Neural crest cell (in vitro differentiated cells): ENCODE data around the gene COL9A1. TPM values are rescaled to one million over a fixed set of nuclear protein-coding genes. Genes with fewer than 3 reads are reported as not detected.

Experiments
- DNase-seq: peaks from one replicate; pipeline ENCODE4 v3.0.0; 2021; ENCODE audit warnings: low read depth, mixed read lengths, low spot score
- H3K27ac Mint-ChIP-seq: one replicate; pipeline ENCODE4 v1.8.0; 2021; ENCODE audit warnings: mild to moderate bottlenecking, mixed read lengths; ENCODE audit not compliant: unreplicated experiment
- H3K27me3 Mint-ChIP-seq: 2 replicates; pipeline ENCODE4 v1.8.0; 2021; ENCODE audit warnings: low read depth, mild to moderate bottlenecking, mixed read lengths
- H3K36me3 Mint-ChIP-seq: 2 replicates; pipeline ENCODE4 v1.8.0; 2021; ENCODE audit warnings: low read depth, mild to moderate bottlenecking, mixed read lengths
- H3K4me1 Mint-ChIP-seq: 2 replicates; pipeline ENCODE4 v1.8.0; 2021; ENCODE audit warnings: mixed read lengths
- H3K4me3 Mint-ChIP-seq: one replicate; pipeline ENCODE4 v1.8.0; 2021; ENCODE audit warnings: mild to moderate bottlenecking, mixed read lengths
- H3K9me3 Mint-ChIP-seq: 2 replicates; pipeline ENCODE4 v1.8.0; 2021; ENCODE audit warnings: mixed read lengths
- total RNA-seq: library from RNA; stranded (reverse); gene quantifications from 2 replicates; pipeline ENCODE4 v1.2.1, GENCODE V29; 2021
- TF ChIP-seq, protein P1 (sequence below): fragments of 200-600 bp; sonication (generic); conservative IDR thresholded peaks from 2 replicates; pipeline ENCODE4 v1.5.0; 2021; ENCODE audit warnings: antibody characterized with exemption, mild to moderate bottlenecking

COL9A1 gene
- total RNA-seq, 1 donor from 2014 or later = 30.8 TPM

DNA sequence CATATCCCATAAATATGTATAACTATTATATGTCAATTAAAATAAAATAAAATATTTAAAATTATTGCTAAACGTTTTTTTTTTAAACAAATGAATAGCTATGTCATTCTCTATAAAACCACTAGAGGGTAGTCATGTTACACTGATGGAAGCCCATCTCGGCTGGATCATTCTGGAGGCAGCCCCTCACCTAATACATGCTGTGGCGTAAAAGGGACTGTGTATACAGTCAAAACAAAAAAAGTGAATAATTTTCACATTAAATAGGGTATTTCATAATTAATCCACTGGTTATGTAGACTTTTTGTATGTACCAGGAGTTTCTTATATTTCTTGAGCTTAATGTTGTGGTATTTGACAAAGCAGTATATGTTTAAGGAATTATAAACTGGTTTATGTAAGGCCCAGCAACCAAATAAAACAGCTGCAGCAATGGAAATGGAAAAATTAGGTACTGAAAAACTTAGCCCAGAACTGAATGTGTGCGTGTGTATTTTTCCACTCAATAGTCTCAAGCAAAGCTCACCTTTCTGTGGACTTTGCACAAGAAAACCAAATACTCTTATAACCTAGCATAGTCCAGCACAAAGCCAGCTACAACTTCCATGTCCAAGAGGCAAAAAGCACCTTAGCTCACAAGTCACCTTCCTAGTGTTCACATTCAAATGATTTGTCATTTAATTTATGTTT, 81.7 kb downstream of the COL9A1 start:
- Mint-ChIP-seq H3K27me3 (no peaks in the 10 kb centered on the region), H3K36me3 (no peaks in the 10 kb centered on the region), H3K4me3 (no peak overlapping the region), H3K9me3 (no peaks in the 10 kb centered on the region), H3K4me1 (peaks cover 18% of the 10 kb centered on the region), H3K27ac (no peak overlapping the region)
- DNase-seq = no peak
- TF ChIP-seq, protein P1, sequence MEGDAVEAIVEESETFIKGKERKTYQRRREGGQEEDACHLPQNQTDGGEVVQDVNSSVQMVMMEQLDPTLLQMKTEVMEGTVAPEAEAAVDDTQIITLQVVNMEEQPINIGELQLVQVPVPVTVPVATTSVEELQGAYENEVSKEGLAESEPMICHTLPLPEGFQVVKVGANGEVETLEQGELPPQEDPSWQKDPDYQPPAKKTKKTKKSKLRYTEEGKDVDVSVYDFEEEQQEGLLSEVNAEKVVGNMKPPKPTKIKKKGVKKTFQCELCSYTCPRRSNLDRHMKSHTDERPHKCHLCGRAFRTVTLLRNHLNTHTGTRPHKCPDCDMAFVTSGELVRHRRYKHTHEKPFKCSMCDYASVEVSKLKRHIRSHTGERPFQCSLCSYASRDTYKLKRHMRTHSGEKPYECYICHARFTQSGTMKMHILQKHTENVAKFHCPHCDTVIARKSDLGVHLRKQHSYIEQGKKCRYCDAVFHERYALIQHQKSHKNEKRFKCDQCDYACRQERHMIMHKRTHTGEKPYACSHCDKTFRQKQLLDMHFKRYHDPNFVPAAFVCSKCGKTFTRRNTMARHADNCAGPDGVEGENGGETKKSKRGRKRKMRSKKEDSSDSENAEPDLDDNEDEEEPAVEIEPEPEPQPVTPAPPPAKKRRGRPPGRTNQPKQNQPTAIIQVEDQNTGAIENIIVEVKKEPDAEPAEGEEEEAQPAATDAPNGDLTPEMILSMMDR = peak; percentile 89

DNA sequence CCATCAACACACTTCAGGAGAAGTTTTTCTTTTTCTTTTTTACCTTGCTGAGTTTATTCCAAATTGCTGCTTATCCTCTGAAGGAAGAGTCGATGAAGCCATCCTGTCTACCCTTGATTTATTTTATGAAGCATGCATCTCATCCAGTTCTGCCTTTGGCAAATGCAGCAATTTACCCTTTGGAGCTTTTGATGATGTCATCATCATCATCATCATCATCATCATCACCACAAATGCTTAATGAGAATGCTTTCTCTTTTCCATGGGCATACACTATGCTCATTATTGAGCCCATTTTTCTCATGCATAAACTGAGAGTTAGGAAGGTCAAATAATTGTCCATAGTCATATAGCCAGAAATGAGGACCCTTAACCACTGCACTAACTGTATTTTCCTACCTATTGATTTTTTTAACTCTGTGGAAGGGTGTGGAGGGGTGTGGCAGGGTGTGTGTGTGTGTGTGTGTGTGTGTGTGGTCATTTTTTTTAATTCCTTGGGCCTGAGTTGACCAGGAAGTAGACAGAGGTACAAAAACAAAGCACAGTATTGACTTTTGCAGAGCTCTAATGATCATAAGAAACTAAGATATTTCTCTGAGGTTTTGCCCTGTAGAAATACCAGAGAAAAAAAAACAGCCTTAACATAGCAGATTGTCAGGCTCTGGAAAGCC, 82.8 kb downstream of the COL9A1 start:
- no peak overlapping the region for H3K4me3 Mint-ChIP-seq
- H3K27me3 Mint-ChIP-seq = no peaks in the 10 kb centered on the region
- peaks cover 9% of the 10 kb centered on the region for H3K4me1 Mint-ChIP-seq
- H3K9me3 Mint-ChIP-seq = no peaks in the 10 kb centered on the region
- no peaks in the 10 kb centered on the region for H3K36me3 Mint-ChIP-seq
- H3K27ac Mint-ChIP-seq = no peak overlapping the region
- no peak for DNase-seq
- TF ChIP-seq, protein P1 = no peak

DNA sequence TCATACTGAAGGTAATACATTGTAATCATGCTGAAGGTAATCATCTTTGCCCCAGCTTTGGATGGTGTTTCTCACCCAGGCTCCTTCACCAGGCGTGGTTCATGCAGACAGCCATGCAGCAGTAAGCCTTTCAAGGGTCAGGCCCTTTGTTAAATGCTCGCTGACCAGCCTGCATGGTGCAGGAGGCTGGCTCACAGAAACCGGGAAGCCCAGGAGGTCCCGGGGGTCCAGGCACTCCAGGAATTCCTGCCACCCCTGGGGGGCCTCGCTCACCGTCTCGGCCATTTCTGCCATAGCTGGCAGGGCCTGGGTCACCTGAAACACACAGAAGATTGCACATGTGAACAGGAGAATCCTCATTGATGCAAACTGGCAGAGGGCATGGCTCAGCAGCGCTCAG, 86.1 kb downstream of the COL9A1 start:
- Mint-ChIP-seq H3K36me3 (no peaks in the 10 kb centered on the region), H3K4me3 (no peak overlapping the region), H3K9me3 (no peaks in the 10 kb centered on the region), H3K27ac (peak overlapping the region; percentile 29), H3K27me3 (no peaks in the 10 kb centered on the region), H3K4me1 (peaks cover 2% of the 10 kb centered on the region)
- DNase-seq = no peak
- TF ChIP-seq, protein P1 = no peak

DNA sequence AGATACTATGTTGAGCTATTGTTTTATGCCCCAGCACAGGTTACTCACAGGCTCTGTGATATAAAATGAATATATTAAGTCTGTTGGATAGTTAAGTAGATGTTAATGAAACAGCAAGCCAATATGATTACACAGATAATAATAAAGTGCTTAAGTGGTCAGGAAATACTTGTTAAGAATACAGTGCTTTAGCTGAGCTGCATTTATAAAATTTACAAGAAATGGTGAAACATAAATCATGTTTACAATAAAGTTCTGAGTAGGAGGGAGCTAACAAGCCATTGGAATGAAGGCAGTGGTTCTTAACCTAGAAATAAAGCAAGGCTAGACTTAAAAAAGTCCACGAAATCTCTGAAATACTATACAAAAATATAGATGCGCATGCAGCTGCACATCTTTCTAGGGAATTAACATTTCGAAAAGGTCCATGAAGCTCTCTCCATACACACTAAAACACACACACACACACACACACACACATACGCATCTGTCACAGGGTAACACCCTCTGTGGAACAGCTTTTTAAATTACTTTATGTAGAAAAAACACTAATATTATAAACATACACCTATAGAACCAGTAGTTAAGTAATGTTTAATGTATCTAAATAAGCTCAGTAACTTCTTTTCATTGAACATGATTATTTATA, 87.3 kb downstream of the COL9A1 start:
- no peaks in the 10 kb centered on the region for H3K27me3 Mint-ChIP-seq
- H3K36me3 Mint-ChIP-seq = no peaks in the 10 kb centered on the region

DNA sequence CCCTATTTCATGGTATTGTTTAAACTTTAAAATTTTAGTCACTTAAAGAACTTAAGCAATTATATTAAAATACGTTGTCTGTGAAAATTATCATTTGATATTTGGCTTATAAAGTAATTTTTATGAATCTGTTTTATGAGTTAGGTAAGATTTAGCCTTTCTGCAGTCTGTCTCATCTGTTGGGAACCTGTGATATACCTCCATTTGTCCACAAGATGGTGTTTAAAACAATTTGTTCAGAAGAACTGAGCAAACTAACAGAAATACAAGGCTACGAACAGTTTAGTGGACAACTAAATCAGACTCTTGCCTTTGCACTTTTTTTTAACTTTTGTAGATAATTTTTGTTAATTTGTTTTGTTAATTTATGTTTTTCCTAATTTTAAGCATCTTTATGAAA, 92.4 kb downstream of the COL9A1 start:
- Mint-ChIP-seq H3K4me1 (peaks cover 4% of the 10 kb centered on the region), H3K27ac (no peak overlapping the region), H3K9me3 (no peaks in the 10 kb centered on the region), H3K36me3 (no peaks in the 10 kb centered on the region), H3K4me3 (no peak overlapping the region), H3K27me3 (no peaks in the 10 kb centered on the region)
- DNase-seq = no peak
- TF ChIP-seq, protein P1 = peak; percentile 60

More for the DNA sequence above, 87.3 kb downstream of the COL9A1 start:
- no peaks in the 10 kb centered on the region for H3K9me3 Mint-ChIP-seq
- no peaks in the 10 kb centered on the region for H3K4me1 Mint-ChIP-seq
- no peak overlapping the region for H3K27ac Mint-ChIP-seq
- no peak overlapping the region for H3K4me3 Mint-ChIP-seq
- TF ChIP-seq, protein P1 = no peak
- DNase-seq = no peak
